ENCODE measurements around the gene ZNF32.

DNA sequence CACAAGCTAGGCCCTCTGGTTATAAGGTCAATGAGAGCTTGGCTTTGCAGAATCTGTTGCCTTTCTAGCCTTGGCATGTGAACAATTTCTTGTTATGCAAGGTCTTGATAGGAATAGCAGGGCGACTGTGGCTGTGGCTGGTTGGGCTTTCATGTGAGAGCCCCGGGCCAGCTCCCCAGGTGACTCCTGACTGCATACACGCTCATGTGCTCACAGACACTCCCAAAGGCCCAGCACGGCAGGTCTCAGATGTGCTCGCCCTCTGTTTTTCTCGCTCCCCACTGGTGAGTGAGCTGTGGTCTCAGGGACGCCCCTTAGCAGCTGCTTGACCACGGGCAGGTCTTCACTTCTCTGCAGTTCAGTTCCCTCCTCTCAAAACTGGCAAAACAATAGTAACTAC lies 37.1 kb upstream of the ZNF32 start:
- no peak for TF ChIP-seq CTCF (conservative IDR thresholded peaks at IDR 0.05 in 1 of 2, IDR thresholded peaks at IDR 0.05 in 1 of 2; ENCODE audit: extremely low read depth in 1 of 2, insufficient read depth in 1 of 2, low read depth in 1 of 2, low read length in 2 of 2)
- TF ChIP-seq EZH2 (IDR thresholded peaks at IDR 0.05; ENCODE audit: borderline replicate concordance, low read length), result no peak

Measured in mammary epithelial cell (primary cell).